Kidney glomerular epithelial cell (primary cell): ENCODE data around the gene OR2B2.
A peak's percentile ranks its signal among the peaks of the same experiment; 100 is the strongest.

Source experiments
- DNase-seq: peaks from one replicate; lab custom pipeline; 2025; lab: John Stamatoyannopoulos, UW

The OR2B2 gene

DNA sequence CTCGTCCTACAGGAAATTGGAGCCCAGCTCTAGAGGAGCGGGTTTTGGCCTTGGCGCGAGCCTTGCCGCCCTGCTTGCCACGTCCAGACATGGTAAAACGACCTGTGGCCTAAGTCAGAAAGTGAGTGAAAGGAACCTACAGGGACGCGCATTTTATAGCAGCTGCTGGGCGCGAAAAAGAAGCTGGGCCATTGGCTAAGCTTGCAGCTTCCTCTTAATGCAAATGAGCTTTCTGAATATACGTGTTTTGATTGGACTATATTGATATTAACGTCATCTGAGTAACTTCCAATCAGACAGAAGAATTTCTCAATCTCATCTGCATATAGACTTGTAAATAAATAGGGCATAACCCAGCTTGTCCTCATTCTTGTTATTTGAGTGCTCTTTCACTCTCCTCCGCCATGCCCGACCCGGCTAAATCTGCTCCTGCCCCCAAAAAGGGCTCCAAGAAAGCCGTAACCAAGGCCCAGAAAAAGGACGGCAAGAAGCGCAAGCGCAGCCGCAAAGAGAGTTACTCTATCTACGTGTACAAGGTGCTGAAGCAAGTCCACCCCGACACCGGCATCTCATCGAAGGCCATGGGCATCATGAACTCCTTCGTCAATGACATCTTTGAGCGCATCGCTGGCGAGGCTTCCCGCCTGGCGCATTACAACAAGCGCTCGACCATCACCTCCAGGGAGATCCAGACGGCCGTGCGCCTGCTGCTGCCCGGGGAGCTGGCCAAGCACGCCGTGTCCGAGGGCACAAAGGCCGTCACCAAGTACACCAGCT lies 18.9 kb downstream of the OR2B2 start:
- peak; percentile 99 for DNase-seq

DNA sequence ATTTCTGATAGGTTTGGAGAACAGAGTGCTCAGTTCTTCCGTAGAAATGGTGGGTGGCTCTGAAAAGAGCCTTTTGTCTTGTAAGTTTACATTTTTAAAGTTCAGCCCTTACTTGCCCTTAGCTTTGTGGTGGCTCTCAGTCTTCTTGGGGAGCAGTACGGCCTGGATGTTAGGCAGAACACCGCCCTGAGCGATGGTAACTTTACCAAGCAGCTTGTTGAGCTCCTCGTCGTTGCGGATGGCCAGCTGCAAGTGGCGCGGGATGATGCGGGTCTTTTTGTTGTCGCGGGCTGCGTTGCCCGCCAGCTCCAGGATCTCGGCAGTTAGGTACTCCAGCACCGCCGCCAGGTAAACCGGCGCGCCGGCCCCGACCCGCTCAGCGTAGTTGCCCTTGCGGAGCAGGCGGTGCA lies 19.5 kb downstream of the OR2B2 start:
- DNase-seq = no peak

DNA sequence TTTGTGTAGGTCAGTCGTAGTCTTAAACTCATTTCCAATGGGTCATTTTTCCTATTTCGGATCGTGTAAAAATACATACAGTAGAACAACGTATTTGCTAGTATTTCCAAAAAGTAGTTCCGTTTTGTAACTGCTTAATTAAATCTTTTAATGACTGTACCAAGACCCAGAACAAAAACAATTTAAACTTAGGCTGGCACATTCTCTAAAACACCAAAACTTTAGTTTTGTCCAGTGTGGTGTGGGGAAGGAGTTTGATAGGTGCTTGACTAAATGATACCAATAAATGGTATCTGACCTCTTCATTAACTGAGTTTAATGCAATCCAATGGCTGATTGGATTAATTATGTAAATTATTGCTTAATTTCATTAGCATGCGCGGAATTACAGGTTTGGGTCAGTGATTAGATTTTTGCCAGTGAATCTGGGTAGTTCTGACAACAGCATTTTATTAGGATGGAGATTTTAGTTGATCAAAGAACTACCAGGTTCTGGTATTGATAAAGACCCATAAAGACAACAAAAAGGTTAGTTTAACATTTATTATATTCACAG lies 20.8 kb downstream of the OR2B2 start:
- no peak for DNase-seq

- DNase-seq = peak; percentile 89
Observed at GRCh38 chr6:27890445-27891319, 21.5 kb downstream of the OR2B2 start.

- no peak for DNase-seq
Observed at GRCh38 chr6:27889628-27890444, 22.4 kb downstream of the OR2B2 start.

- DNase-seq = no peak
Observed at GRCh38 chr6:27889275-27889627, 22.9 kb downstream of the OR2B2 start.

DNA sequence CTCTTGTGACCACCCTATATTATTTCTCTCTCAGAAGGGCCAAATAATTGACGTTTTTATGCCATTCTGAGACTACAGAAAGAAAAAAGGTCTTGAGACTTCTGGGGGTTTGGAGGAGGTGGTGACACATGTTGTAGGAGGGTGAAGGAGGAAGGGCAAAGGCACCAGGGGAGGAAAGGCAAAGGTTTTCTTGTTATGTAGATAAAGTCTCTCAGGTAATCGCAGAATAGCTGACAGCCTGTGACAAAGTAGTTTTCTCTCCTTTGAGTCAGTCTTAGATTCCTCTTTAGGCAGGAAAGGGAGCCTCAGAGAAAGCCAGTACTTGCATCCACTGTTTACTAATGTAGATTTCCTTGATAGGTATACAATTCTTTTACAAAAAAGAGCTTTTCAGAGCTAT lies 23.6 kb downstream of the OR2B2 start:
- no peak for DNase-seq

DNA sequence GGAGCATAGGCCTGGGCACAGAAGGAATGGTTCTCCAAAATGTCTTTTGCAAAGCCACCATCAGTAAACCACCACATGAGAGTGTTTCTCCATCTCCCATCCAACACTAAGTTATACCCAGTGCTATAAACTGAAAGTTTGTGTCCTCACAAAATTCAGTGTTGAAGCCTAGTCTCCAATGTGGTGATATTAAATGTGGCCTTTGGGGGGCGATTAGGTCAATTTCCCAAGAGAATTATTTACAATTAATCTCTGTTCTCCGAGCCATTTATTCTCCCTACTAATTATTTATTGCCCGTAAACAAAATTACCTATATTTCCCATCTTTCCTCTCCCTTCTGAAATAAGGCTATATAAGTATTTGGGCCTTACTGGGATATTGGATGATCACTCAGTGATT lies 26.1 kb downstream of the OR2B2 start:
- no peak for DNase-seq

- DNase-seq = no peak
Observed at GRCh38 chr6:27883136-27883535, 29.1 kb downstream of the OR2B2 start.

GRCh38 chr6:27882624-27883023 lies 29.6 kb downstream of the OR2B2 start:
- no peak for DNase-seq

DNA sequence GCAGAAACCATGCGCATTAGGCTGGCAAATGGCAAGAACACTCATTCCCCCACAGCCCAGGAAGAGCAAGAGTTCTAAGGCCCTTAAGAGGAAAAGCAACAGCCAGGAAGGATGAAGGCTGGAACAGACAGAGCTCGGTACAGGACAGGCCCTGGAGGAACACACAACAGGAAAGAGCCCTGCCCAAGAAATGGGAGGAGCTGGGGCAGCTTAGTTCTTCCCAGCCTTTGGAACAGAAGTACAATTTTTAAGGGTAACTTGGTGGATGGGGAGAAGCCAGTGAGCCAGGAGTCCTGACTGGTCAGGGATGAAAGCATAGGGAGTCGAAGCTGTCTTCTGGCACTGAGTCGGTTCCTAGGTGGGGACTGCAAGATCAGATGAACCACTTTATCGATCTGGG lies 32.4 kb downstream of the OR2B2 start:
- DNase-seq = no peak

- no peak for DNase-seq
Observed at GRCh38 chr6:27874016-27874415, 38.2 kb downstream of the OR2B2 start.

GRCh38 chr6:27873021-27873940 lies 38.9 kb downstream of the OR2B2 start:
- DNase-seq = peak; percentile 31

DNA sequence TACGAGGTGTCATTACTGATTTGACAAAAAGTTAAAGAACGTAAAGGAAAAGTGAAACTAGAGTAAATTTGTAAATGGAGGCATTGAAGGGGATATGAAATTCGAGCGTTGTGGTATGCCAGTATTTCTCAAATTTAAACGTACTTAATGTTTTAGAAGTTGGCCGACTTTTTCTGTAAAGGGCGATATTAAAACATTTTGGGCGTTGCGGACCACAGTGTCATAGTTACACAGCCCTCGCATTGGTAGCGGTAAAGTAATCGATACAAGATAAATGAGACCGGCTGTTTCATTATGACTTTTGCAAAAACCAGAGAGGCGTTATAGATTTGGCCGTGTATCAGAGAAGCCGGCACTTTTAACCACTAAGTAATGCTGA lies 39.6 kb downstream of the OR2B2 start:
- peak; percentile 61 for DNase-seq

- DNase-seq = peak; percentile 77
Observed at GRCh38 chr6:27871924-27872638, 40.1 kb downstream of the OR2B2 start.

- DNase-seq = no peak
Observed at GRCh38 chr6:27870291-27870870, 41.8 kb downstream of the OR2B2 start.

- DNase-seq = no peak
Observed at GRCh38 chr6:27868311-27868710, 43.9 kb downstream of the OR2B2 start.

GRCh38 chr6:27867945-27868300 lies 44.3 kb downstream of the OR2B2 start:
- DNase-seq = no peak

GRCh38 chr6:27867051-27867944 lies 44.9 kb downstream of the OR2B2 start:
- DNase-seq = no peak
